GM23338 (cell line): ENCODE measurements around the gene ITIH2.

ENCODE experiments used
- EZH2 ChIP-seq: fragments of 200-600 bp; sonication (generic); IDR thresholded peaks from one replicate; pipeline ENCODE4 v1.8.0; 2017; ENCODE audit warnings: antibody characterized with exemption, mild to moderate bottlenecking, low read depth; ENCODE audit not compliant: unreplicated experiment
- TF ChIP-seq, protein P1 (sequence below), 2 experiments: fragments of 200-600 bp in 1 of 2; sonication (generic) in 1 of 2; conservative IDR thresholded peaks; 2 replicates each; pipeline versions ENCODE4 v1.5.1 to v1.6.1; 2016 to 2017; ENCODE audit warnings: antibody characterized with exemption in 2 of 2, low read depth in 2 of 2, mild to moderate bottlenecking in 2 of 2, moderate library complexity in 1 of 2
- TF ChIP-seq, protein P2 (sequence below): IDR thresholded peaks from one replicate; pipeline ENCODE4 v1.6.1; 2018; ENCODE audit warnings: antibody characterized with exemption; ENCODE audit not compliant: unreplicated experiment

DNA sequence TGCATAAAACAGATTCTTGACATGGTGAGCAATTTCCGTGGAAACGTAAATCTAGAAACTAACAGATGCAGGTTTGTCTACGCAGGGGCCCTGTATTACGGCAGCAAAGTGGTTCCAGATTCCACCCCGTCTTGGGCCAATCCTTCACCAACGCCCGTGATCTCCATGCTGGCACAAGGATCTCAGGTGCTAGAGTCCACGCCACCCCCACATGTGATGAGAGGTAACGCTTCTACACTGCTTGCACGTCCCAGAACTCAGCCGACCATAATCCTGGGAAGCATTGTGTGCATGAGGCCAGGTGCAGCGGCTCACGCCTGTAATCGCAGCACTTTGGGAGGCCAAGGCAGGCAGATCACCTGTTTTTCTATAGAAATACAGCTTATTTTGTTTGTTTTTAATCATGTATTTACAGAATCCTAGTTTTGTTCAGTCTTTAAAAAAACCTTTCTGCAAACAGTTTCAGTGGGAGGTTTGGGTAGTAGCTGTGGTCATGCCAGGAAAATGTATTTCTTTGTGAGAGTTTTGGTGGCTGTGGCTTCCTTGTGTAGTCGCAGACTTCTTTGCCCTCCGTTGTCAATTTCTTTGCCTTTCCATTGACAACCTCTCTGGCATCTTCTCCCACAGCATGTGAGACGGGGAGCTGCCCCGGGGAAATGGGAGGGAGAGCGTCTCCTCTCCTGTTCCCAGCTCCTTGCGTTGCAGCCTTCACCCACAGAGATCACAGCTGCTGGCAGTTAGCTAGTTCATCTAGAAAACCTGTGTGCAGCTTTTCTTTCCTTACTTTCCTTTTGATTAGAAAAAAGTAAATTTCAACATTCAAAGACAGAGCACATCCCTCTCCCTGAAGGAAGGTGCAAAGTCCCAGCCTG lies 35.7 kb downstream of the ITIH2 start:
- TF ChIP-seq EZH2 = no peak
- TF ChIP-seq, protein P1, sequence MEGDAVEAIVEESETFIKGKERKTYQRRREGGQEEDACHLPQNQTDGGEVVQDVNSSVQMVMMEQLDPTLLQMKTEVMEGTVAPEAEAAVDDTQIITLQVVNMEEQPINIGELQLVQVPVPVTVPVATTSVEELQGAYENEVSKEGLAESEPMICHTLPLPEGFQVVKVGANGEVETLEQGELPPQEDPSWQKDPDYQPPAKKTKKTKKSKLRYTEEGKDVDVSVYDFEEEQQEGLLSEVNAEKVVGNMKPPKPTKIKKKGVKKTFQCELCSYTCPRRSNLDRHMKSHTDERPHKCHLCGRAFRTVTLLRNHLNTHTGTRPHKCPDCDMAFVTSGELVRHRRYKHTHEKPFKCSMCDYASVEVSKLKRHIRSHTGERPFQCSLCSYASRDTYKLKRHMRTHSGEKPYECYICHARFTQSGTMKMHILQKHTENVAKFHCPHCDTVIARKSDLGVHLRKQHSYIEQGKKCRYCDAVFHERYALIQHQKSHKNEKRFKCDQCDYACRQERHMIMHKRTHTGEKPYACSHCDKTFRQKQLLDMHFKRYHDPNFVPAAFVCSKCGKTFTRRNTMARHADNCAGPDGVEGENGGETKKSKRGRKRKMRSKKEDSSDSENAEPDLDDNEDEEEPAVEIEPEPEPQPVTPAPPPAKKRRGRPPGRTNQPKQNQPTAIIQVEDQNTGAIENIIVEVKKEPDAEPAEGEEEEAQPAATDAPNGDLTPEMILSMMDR (conservative IDR thresholded peaks at IDR 0.05; ENCODE audit: low read depth in 2 of 2) = no peak
- TF ChIP-seq, protein P2, sequence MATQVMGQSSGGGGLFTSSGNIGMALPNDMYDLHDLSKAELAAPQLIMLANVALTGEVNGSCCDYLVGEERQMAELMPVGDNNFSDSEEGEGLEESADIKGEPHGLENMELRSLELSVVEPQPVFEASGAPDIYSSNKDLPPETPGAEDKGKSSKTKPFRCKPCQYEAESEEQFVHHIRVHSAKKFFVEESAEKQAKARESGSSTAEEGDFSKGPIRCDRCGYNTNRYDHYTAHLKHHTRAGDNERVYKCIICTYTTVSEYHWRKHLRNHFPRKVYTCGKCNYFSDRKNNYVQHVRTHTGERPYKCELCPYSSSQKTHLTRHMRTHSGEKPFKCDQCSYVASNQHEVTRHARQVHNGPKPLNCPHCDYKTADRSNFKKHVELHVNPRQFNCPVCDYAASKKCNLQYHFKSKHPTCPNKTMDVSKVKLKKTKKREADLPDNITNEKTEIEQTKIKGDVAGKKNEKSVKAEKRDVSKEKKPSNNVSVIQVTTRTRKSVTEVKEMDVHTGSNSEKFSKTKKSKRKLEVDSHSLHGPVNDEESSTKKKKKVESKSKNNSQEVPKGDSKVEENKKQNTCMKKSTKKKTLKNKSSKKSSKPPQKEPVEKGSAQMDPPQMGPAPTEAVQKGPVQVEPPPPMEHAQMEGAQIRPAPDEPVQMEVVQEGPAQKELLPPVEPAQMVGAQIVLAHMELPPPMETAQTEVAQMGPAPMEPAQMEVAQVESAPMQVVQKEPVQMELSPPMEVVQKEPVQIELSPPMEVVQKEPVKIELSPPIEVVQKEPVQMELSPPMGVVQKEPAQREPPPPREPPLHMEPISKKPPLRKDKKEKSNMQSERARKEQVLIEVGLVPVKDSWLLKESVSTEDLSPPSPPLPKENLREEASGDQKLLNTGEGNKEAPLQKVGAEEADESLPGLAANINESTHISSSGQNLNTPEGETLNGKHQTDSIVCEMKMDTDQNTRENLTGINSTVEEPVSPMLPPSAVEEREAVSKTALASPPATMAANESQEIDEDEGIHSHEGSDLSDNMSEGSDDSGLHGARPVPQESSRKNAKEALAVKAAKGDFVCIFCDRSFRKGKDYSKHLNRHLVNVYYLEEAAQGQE = no peak
